RPMI8226 (cell line): ENCODE data around the gene TAMM41.
"Not testable (repeated sequence)": the region's sequence is repeated elsewhere in the genome, so short reads cannot be mapped to it uniquely, and the experiment has no call there.

Source experiments
- DNase-seq: peaks from one replicate; pipeline ENCODE4 v3.0.0-alpha.2; 2015

The TAMM41 gene, protein sequence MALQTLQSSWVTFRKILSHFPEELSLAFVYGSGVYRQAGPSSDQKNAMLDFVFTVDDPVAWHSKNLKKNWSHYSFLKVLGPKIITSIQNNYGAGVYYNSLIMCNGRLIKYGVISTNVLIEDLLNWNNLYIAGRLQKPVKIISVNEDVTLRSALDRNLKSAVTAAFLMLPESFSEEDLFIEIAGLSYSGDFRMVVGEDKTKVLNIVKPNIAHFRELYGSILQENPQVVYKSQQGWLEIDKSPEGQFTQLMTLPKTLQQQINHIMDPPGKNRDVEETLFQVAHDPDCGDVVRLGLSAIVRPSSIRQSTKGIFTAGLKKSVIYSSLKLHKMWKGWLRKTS

DNA sequence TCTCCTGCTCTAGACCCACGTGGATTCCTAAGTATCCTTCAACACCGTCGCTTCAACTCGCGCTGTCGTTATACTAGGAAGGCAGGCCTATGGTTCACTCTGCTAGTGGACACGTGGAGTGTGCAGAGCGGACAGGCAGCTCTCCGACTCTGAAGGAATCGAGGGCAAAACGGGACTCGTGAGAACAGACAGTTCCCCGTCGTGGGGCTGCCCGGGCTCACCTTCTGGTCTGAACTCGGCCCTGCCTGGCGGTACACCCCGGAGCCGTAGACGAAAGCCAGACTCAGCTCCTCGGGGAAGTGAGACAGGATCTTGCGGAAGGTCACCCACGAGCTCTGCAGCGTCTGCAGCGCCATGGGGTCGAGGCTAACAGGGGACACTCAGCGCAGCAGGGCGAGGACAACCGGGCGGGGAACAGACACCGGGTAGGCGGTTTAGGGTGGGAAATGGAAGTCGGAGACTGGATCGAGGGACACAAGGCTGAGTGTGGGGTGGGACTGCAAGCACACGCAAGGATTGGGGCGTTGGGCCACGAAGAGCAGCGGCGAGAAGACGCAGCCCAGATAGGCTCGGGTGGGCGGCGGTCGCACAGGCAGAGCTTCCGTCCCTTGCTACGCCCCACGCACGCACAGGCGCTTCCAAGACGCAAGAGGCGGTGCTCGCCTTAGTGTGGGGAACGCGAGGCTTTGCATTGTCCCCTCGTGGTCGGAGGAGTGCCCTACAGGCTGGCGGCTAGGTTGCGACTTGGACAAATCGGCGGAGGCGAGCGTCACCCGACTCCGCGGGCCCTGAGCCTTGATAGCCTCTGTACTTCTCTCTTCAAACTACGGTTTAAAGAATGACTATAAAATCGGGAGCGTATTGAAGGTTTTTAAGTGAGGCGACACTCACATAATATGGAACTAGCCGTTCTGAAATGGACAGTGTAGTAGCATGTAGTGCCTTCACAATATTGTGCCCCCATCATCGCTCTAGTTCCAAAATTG lies at the start of gene TAMM41:
TAMM41 (minus strand) TSS at position 605 of the 986 bp plus-strand sequence; CDS start at position 356, 249 bp downstream.
- DNase-seq = peak; percentile 93

DNA sequence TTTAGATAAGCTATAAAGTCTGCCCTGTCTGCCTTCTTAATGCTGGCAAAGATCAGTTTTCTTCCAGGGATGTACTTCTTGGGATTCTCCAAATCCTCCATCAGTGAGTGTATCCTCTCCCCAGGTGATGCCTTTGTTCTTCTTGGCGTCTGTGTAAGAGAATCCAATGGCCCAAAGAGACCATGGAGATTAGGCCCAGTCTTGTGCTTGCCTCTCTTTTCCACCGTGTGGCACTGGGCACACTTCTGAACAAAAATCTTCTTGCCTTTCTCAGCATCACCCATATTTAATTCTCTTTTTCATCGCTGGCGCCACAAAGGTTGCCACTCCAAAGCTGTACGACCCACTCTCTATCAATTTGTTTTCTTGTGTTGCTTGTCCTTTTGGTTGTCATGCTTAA lies 32.2 kb upstream of the TAMM41 start:
- no peak for DNase-seq

DNA sequence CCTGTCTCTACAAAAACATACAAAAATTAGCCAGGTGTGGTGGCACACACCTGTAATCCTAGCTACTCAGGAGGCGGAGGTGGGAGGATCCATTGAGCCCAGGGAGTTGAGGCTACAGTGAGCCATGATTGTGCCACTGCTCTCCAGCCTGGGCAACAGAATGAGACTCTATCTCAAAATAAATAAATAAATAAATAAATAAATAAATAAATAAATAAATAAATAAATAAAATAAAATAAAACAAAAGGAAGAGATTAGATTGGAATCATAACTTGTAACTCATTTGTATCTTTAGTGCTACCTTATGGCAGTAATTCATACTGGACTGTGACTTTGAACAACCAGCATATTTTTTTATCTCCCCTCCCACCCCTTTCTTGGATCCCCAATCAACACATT lies 28.0 kb upstream of the TAMM41 start:
- DNase-seq = not testable (repeated sequence)

DNA sequence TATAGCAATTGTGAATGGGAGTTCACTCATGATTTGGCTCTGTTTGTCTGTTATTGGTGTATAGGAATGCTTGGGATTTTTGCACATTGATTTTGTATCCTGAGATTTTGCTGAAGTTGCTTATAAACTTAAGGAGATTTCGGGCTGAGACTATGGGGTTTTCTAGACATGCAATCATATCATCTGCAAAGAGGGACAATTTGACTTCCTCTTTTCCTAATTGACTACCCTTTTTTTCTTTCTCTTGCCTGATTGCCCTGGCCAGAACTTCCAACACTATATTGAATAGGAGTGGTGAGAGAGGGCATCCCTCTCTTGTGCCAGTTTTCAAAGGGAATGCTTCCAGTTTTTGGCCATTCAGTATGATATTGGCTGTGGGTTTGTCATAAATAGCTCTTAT lies 17.1 kb upstream of the TAMM41 start:
- not testable (repeated sequence) for DNase-seq

DNA sequence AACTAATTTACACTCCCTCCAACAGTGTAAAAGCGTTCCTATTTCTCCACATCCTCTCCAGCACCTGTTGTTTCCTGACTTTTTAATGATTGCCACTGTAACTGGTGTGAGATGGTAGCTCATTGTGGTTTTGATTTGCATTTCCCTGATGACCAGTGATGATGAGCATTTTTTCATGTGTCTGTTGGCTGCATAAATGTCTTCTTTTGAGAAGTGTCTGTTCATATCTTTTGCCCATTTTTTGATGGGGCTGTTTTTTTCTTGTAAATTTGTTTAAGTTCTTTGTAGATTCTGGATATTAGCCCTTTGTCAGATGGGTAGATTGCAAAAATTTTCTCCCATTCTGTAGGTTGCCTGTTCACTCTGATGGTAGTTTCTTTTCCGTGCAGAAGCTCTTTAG lies 15.9 kb upstream of the TAMM41 start:
- DNase-seq = not testable (repeated sequence)

DNA sequence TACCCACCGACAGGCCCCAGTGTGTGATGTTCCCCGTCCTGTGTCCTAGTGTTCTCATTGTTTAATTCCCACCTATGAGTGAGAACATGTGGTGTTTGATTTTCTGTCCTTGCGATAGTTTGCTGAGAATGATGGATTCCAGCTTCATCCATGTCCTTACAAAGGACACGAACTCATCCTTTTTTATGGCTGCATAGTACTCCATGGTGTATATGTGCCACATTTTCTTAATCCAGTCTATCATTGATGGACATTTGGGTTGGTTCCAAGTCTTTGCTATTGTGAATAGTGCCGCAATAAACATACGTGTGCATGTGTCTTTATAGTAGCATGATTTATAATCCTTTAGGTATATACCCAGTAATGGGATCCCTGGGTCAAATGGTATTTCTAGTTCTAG lies 15.5 kb upstream of the TAMM41 start:
- DNase-seq = not testable (repeated sequence)

DNA sequence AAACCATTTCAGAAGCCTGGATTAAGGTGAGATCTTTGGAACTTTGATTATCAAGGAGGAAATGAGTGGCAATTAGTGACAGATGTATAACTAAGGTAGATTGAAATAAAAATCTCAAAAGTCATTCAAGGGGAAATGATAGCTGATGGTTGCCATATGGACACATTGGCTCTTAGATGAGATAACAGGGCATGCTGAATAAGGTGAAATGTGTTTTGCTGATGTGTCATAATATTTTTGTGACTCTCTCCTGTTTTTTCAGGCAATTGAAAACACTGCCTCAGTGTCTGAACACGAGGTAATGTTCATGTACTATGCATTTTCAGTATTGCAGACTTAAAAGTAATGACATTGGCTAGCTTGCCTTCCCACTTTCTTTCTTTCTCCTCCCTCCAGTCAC lies 13.5 kb upstream of the TAMM41 start:
- DNase-seq = not testable (repeated sequence)

DNA sequence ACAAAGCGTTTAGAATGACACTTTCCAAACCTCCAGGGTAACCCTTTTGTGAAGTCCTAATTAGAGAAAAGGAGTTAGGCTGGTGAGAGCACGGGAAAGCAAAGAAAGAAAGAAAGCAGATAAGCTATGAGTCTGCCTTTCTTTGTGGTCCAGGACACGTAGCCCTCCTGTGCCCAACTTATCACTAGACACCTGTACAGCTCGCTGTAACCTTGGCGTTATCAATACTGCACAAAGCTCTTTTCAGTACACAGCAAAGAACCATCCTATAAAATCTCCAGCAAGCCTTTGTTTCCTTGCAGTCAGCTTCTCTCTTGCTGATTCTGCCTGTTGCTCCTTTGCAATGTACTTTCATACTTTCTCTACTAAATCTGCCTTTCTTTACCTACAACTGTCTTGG lies 6.8 kb upstream of the TAMM41 start:
- DNase-seq = no peak

DNA sequence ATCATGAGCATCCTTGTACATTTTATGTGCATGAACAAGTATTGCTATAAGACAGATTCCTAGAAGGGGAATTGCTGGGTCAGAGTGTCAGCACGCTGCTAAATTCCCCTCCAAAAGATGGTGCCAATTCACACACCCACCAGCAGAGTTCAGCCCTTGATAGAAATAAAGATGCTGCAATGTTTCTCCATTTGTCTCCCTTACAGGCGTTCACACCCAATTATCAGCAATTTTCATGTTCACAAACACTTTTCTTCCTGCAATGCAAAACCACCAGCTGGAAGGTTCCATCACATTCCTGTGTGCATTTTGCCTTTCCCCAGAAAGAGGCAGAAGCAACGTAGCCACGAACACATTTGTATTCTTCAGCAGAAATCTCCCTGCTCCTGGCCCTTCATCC lies 3.3 kb upstream of the TAMM41 start:
- DNase-seq = peak; percentile 25

DNA sequence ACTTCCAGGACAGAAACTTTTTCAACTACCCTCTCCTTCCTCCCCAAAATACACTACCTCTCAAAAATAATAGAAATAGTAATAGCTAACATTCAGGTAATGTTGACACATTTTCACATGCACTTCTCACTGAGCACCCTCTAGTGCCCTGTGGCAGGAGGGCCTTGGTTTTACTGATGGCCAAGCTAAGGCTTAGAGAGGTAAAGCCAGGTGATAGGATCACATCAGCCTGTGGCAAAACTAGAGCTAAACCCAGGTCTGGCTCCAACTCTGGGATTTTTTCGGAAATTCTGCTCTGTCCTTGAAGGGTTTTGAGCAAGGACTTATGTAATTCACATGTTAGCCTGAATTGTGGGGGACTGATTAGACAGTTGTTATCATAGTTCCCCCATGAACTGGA lies 922 bp upstream of the TAMM41 start:
- DNase-seq = peak; percentile 12

DNA sequence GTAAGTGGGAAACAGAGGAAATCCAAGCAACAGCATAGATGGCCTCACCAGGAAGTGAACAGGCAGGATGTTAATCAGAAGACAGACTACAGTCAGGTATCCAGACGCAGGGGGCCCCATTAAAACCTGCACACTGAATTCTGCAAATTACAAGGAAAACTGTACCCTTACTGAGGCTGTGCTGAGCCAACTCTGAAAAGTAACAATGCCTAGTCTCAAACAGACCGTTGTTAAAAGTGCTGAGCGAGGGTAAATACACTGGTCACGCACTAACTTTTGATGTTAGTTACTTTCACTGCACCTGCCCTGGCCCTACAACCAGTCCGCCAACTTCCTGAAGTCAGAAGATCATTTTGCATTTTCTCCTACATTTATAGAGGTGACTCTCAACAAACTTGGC lies 1.0 kb downstream of the TAMM41 start:
- peak; percentile 48 for DNase-seq

DNA sequence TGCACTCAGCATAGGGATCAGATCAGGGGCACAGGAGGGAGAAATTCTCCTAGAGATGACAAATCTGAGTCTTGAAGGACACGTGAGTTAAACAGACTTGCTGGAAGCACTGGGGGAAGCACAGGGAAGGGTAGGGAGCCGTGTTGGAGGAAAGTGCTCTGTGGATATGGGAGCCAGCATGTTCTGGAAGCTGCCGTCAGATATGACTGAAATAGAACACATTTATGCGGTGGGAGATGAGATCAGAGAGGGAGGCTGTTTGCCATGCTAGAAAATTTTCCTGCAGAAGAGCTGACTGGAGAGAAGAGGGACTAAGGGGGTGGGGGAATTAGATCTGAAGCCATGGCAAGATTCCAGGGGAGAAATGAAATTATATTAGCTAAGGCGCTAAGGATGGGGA lies 1.8 kb downstream of the TAMM41 start:
- no peak for DNase-seq

DNA sequence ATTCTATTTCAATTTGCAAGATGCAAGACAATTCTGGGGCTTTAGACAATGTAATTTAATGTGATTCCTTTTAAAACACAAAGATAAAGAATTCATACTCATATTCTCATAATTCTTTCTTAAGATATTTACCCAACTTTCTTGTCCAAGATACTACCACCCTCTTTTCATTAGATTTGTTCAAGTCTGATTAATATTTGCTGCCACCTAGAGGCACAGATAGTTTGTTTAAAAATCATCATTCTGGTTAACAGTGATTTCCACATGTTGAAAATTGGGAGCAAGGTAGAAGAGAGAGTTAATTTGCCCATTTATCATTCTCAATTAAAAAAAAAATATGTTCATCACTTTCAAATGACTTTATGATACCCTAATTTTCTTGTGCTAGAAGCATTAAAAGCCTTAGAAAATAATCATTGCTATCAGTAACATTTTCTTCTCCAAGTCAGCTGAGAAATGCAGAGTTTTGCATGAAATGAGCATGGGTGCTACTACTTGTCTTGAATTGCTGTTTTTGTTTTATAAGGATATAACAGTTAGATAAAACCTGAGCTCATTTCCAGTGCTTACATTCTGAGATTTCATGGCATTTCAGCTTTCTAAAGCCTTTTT lies 11.6 kb downstream of the TAMM41 start:
- DNase-seq = peak; percentile 7

DNA sequence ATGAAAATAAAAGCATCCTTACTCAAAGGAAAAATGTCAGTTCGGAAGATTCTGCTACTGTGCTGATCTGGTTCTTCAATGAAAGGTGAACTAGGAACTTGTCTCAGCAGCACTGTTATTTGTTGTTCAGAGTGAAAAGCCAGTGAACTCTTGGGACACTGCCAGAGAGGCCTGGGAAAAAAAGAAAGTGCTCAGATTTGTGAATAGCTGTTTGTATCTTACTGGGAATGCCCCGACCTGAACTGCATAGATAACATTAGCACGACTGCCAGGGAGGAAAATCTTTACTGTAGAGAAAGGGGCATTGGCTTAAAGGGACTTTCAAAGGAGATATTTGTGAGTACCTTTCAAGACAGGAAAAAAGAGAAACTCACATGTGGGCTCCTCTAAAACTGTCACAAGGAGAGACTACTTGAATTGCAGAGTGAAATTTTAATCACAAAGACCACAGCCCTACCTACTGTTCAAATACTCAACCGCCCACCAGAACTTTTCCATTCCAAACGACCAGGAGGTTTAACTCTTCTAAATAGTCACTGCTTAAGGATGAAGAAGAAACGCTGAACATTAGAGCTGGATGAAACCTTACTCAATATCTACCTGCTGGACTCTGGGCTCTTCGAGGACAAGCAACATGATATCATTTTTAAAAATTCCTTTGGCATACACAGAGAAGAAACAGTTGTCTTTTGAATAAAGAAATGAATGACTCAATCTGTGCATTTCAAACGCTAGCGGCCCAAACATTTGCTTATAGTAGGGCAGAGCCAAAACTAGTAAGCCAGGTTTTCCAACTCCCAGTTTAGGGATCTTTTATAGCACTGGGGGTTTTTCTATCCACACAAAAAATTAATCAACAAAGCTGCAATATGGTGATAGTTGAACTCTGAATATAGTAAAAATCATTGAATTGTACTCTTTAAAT lies 13.4 kb downstream of the TAMM41 start:
- no peak for DNase-seq

DNA sequence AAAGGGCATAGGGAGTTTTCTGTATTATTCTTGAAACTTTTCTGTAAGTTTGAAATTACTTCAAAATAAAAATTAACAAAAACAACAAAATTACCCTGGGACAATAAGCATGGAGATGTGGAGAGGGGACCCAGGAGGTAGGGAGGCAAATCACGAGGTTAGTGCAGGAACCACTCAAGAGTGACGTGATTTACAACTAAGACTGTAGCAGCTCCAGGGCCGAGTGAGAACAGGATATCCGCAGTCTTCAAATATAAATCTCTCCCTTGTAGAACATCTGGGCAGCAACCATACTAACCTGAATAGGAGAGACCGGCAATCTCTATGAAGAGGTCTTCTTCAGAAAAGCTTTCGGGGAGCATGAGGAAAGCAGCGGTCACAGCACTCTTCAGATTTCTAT lies 17.3 kb downstream of the TAMM41 start:
- no peak for DNase-seq

DNA sequence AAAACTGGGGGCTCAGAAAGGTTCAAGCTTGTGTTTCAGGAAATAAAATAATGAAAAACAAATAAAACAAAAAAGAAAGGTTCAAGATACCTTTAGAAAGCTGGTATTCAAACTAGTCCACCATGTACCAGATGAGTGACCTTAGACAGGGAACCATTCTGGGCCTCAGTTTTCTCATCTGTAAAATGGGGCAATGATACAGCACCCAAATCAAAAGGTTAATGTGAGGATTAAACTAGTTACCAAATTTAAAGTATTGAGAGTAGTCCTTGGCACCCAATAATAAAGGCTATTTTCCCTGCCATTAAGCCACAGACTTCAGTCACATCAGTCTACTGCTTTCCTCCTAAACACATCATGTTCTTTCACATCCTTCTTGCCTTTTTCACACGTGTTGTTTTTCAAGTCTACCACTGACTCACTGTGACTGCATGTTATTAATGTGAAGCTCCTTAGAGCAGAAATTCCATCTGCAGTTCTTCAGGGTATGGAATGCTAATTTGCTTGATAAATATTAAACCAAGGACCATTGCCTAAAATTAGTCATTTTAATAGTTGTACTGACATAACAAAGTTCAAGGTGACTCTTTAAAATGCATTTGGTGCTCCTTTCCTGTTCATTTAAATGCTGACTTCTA lies 19.9 kb downstream of the TAMM41 start:
- no peak for DNase-seq

DNA sequence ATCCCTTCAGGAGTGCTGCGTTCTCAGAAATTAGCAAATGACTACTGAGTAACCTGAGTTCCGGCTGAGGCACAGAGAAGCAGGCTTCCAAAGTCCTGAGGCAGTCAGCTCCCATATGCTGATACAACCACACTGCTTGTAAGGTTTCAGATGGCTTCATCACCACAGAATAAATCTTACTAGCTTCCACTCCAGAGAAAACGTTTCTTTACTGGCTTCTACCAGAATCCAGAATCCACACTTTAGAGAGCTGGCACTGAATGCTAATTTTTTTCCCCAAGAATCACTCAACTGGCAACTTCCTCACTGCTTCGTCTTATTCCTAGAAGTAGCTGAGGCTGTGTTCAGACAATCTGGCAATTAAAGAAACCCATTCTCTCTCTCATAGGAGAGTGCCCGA lies 21.4 kb downstream of the TAMM41 start:
- no peak for DNase-seq

DNA sequence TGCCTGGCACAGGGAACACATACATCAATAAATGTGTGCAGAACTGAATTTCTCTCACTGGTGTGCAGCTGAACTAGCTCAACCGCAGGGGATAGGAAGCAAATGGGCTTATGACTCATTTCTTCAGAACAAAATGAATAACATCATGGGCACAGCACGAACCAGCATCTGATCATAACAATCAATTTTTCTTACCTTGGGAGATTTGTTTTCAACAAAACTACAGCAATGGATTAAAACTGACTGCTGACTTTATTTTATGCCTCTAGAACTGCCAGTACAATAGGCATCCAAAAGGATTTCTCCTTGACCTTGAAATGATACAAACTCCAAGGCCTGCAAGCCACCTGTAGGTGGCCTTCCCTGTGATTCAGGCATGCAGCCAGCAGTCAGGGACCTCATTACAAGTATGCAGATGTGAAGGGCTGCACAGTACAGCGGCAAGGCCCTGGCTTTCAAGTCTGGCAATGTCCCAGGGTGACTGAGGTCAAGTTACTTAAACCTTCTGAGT lies 26.1 kb downstream of the TAMM41 start:
- DNase-seq = peak; percentile 34

DNA sequence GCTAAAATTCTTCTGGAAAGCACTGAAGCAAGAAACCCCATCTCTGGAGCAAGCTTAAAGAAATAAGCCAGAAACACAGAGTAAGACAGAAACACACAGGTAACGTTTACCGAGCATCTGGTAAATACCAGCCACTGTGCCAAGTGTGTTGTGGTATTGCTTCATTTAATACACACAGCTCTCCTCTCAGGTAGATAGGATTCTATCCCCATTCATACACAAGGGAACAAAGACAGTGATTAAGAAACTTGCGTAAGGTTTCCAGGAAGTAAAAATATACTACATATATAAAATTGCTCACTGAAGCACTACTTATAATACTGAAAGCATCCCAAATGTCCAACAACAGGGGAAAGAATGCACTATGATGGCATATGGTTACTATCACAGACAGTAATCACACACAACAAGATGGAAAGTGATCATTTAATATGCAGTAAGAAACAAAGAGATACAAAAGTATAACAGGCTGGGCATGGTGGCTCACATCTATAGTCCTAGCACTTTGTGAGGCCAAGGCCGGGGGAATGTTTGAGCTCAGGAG lies 27.5 kb downstream of the TAMM41 start:
- DNase-seq = no peak

DNA sequence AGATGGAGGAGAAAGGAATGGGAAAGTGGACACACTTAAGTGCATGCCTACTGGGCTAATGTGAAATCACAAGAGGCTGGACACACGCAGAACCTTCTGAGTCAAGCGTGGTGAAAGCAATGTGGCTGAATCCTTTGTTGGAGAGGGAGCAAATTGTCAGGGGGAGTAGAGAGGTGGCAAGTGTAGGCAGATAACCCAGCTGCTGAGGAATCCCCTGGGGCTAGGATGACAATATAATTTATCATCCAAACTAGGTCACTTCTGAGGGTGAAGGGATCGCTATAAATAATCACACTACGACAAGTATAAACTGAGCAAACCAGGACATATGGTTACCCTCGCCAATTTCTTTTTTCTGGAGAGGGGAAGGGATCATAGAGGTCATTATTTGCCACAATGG lies 28.7 kb downstream of the TAMM41 start:
- DNase-seq = no peak

DNA sequence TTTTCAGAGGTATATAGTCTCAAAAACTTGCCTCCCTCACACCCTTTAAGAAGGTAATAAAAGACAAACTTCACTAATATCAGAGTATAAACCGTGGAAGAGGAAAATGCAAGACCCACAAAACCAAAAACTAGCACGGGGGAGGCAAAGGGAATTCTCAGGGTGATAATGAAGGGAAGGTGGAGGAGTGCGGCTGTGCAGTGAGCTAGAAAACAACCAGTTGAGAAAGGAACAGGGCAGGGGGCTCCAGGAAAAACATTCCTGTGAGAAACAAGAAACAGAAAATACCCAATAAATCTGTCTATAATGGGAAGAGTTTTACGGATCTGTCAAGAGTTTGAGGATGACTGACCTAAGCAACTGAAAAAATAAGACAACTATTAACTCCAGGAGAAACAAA lies 31.6 kb downstream of the TAMM41 start:
- no peak for DNase-seq
